Neural cell (in vitro differentiated cells): ENCODE measurements around the gene SPRN.

Experiments
- EP300 ChIP-seq: fragments of 450-650 bp; conservative IDR thresholded peaks from 2 replicates; pipeline ENCODE4 v1.6.1; 2014; ENCODE audit warnings: antibody characterized with exemption, mild to moderate bottlenecking, moderate library complexity; ENCODE audit not compliant: poor library complexity, severe bottlenecking
- EZH2 ChIP-seq: fragments of 200-600, 300-800 bp; shearing (Covaris generic), sonication (generic); IDR thresholded peaks from 2 replicates; pipeline ENCODE4 v1.6.1; 2014; ENCODE audit warnings: antibody characterized with exemption, low read length, borderline replicate concordance, mild to moderate bottlenecking; ENCODE audit not compliant: insufficient read depth, poor library complexity, severe bottlenecking
- MXI1 ChIP-seq: fragments of 450-650 bp; conservative IDR thresholded peaks from 2 replicates; pipeline ENCODE4 v1.6.1; 2014; ENCODE audit warnings: antibody characterized with exemption, mild to moderate bottlenecking; ENCODE audit not compliant: poor library complexity, severe bottlenecking
- POLR2AphosphoS5 ChIP-seq: IDR thresholded peaks from 2 replicates; pipeline ENCODE4 v1.6.1; 2012
- SMC3 ChIP-seq: fragments of 450-650 bp; conservative IDR thresholded peaks from 2 replicates; pipeline ENCODE4 v1.6.1; 2014; ENCODE audit warnings: antibody characterized with exemption, mild to moderate bottlenecking, moderate library complexity; ENCODE audit not compliant: poor library complexity
- TAF1 ChIP-seq: IDR thresholded peaks from 2 replicates; pipeline ENCODE4 v1.6.1; 2012; ENCODE audit warnings: low read depth
- TF ChIP-seq, protein P1 (sequence below): fragments of 450-650 bp; IDR thresholded peaks from 2 replicates; pipeline ENCODE4 v1.5.1; 2014; ENCODE audit warnings: antibody characterized with exemption, mild to moderate bottlenecking, moderate library complexity; ENCODE audit not compliant: poor library complexity, severe bottlenecking
- TF ChIP-seq, protein P2 (sequence below): IDR thresholded peaks from 2 replicates; pipeline ENCODE4 v1.6.1; 2012; ENCODE audit warnings: borderline replicate concordance

DNA sequence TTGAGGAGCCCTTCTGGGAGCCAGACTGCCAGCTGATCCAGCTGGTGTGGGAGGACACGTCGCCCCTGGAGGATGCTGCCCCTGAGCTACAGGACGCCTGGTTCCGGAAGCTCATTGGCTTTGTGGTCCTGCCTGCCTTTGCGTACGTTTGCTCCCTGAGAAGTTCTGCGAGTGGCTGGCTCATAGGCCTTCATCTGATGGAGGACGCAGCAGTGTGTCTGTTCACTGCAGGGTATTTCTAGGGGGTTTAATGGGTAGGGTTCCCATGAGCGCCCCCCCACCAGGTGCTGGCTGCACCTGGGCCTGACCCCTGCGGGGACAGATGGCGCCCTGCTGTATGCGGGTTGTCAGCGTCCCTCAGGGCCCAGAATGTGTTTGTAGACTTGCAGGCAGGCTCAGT is 40.4 kb downstream of the SPRN start:
- TF ChIP-seq POLR2AphosphoS5 (no peak), SMC3 (no peak), MXI1 (no peak), TAF1 (no peak), EZH2 (no peak), EP300 (no peak)
- TF ChIP-seq, protein P1, sequence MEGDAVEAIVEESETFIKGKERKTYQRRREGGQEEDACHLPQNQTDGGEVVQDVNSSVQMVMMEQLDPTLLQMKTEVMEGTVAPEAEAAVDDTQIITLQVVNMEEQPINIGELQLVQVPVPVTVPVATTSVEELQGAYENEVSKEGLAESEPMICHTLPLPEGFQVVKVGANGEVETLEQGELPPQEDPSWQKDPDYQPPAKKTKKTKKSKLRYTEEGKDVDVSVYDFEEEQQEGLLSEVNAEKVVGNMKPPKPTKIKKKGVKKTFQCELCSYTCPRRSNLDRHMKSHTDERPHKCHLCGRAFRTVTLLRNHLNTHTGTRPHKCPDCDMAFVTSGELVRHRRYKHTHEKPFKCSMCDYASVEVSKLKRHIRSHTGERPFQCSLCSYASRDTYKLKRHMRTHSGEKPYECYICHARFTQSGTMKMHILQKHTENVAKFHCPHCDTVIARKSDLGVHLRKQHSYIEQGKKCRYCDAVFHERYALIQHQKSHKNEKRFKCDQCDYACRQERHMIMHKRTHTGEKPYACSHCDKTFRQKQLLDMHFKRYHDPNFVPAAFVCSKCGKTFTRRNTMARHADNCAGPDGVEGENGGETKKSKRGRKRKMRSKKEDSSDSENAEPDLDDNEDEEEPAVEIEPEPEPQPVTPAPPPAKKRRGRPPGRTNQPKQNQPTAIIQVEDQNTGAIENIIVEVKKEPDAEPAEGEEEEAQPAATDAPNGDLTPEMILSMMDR: no peak
- TF ChIP-seq, protein P2, sequence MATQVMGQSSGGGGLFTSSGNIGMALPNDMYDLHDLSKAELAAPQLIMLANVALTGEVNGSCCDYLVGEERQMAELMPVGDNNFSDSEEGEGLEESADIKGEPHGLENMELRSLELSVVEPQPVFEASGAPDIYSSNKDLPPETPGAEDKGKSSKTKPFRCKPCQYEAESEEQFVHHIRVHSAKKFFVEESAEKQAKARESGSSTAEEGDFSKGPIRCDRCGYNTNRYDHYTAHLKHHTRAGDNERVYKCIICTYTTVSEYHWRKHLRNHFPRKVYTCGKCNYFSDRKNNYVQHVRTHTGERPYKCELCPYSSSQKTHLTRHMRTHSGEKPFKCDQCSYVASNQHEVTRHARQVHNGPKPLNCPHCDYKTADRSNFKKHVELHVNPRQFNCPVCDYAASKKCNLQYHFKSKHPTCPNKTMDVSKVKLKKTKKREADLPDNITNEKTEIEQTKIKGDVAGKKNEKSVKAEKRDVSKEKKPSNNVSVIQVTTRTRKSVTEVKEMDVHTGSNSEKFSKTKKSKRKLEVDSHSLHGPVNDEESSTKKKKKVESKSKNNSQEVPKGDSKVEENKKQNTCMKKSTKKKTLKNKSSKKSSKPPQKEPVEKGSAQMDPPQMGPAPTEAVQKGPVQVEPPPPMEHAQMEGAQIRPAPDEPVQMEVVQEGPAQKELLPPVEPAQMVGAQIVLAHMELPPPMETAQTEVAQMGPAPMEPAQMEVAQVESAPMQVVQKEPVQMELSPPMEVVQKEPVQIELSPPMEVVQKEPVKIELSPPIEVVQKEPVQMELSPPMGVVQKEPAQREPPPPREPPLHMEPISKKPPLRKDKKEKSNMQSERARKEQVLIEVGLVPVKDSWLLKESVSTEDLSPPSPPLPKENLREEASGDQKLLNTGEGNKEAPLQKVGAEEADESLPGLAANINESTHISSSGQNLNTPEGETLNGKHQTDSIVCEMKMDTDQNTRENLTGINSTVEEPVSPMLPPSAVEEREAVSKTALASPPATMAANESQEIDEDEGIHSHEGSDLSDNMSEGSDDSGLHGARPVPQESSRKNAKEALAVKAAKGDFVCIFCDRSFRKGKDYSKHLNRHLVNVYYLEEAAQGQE: no peak
